Measurements from ENCODE around the gene IGF2BP2.

DNA sequence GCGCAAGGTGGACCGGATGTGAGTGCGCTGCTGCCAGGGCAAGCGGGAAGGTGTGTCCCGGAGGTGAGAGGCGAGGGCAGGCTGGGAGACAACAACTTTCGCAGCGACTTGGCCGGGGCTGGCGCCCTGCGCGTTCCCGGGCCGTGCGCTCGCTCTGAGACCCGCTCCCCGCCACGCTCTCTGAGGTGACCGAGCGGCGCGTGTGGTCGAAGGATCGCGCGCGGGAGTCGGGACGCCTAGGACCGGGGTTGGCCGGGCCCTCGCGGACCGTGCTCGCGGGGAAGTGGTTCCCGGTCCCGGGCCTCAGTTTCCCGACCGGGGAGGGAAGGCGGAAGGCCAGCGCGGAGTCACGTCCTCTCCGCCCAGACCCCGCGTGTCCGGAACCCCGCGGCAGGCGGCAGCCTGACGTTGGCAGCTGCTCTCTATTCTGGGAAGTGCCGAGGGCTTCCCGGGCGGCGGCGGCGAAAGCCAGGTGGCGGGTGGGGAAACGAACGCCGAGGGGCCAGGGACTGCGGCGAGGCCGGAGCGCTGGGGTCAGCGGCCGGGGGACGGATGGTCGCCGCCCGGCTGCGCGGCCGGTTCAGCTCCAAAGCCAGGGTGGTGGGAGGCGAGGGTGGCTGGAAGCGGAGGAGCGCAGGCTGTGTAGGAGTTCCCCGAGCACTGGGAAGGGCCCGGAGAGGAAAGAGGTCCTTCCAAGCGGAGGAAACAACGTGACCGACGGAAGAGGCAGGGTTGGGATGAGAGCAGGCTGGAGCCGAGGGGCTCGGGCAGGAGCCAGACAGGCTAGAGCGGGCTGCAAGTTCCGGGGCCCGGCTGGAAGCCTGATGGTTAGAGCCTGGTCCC lies 1.0 kb upstream of the IGF2BP2 start:
- TF ChIP-seq, protein P1, sequence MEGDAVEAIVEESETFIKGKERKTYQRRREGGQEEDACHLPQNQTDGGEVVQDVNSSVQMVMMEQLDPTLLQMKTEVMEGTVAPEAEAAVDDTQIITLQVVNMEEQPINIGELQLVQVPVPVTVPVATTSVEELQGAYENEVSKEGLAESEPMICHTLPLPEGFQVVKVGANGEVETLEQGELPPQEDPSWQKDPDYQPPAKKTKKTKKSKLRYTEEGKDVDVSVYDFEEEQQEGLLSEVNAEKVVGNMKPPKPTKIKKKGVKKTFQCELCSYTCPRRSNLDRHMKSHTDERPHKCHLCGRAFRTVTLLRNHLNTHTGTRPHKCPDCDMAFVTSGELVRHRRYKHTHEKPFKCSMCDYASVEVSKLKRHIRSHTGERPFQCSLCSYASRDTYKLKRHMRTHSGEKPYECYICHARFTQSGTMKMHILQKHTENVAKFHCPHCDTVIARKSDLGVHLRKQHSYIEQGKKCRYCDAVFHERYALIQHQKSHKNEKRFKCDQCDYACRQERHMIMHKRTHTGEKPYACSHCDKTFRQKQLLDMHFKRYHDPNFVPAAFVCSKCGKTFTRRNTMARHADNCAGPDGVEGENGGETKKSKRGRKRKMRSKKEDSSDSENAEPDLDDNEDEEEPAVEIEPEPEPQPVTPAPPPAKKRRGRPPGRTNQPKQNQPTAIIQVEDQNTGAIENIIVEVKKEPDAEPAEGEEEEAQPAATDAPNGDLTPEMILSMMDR (IDR thresholded peaks at IDR 0.05), result no peak
- no peak for TF ChIP-seq EZH2 (IDR thresholded peaks at IDR 0.05; ENCODE audit: borderline replicate concordance, insufficient read depth, low read depth, low read length, poor library complexity, severe bottlenecking)
